ENCODE data around the gene DOCK1.
"Not testable (repeated sequence)": the region's sequence is repeated elsewhere in the genome, so short reads cannot be mapped to it uniquely, and the experiment has no call there.

Gene DOCK1

GRCh38 chr10:126895214-126895781 is 9.9 kb upstream of the DOCK1 start:
- H3F3A ChIP-seq (ENCODE audit: low read depth): no peaks in the 10 kb centered on the region
- H3K4me3 ChIP-seq (ENCODE audit: low read length, poor library complexity, severe bottlenecking): no peak overlapping the region
- H4K20me1 ChIP-seq (ENCODE audit: insufficient read depth, low read length, poor library complexity, severe bottlenecking): no peaks in the 10 kb centered on the region
- TF ChIP-seq EZH2phosphoT487 (IDR thresholded peaks at IDR 0.05; ENCODE audit: borderline replicate concordance) (no peak), CTCF (conservative IDR thresholded peaks at IDR 0.05; ENCODE audit: low read length) (no peak)
- H3K9ac ChIP-seq (ENCODE audit: low read depth, low read length, poor library complexity, severe bottlenecking): no peak overlapping the region
- H2AFZ ChIP-seq (ENCODE audit: low read length): no peak overlapping the region
- H3K79me2 ChIP-seq (ENCODE audit: insufficient read depth, low read length): no peaks in the 10 kb centered on the region
- H3K36me3 ChIP-seq (ENCODE audit: insufficient read depth, low read length): no peaks in the 10 kb centered on the region
- H3K4me1 ChIP-seq (ENCODE audit: insufficient read depth, low read length, poor library complexity, severe bottlenecking): no peaks in the 10 kb centered on the region
- H3K4me2 ChIP-seq (ENCODE audit: low read depth, low read length, poor library complexity, severe bottlenecking): no peak overlapping the region
- H3K9me2 ChIP-seq (replicated peaks; ENCODE audit: low read depth, low read length): no peaks in the 10 kb centered on the region
- H3K9me3 ChIP-seq (ENCODE audit: insufficient read depth, low read depth, low read length): peaks cover 15% of the 10 kb centered on the region; the same call in 1 of the 2 replicates
- H3K27me3 ChIP-seq (ENCODE audit: insufficient read depth, low read length, poor library complexity, severe bottlenecking): no peaks in the 10 kb centered on the region

GRCh38 chr10:126898460-126898859 is 6.8 kb upstream of the DOCK1 start:
- Histone ChIP-seq H3K4me2 (ENCODE audit: low read depth, low read length, poor library complexity, severe bottlenecking) (no peak overlapping the region), H3F3A (ENCODE audit: low read depth) (no peaks in the 10 kb centered on the region), H3K4me1 (ENCODE audit: insufficient read depth, low read length, poor library complexity, severe bottlenecking) (no peaks in the 10 kb centered on the region), H2AFZ (ENCODE audit: low read length) (no peak overlapping the region), H3K79me2 (ENCODE audit: insufficient read depth, low read length) (no peaks in the 10 kb centered on the region), H3K36me3 (ENCODE audit: insufficient read depth, low read length) (no peaks in the 10 kb centered on the region), H3K9ac (ENCODE audit: low read depth, low read length, poor library complexity, severe bottlenecking) (no peak overlapping the region), H4K20me1 (ENCODE audit: insufficient read depth, low read length, poor library complexity, severe bottlenecking) (no peaks in the 10 kb centered on the region), H3K9me2 (replicated peaks; ENCODE audit: low read depth, low read length) (no peaks in the 10 kb centered on the region), H3K9me3 (ENCODE audit: insufficient read depth, low read depth, low read length) (peaks cover 15% of the 10 kb centered on the region; the same call in 1 of the 2 replicates), H3K27me3 (ENCODE audit: insufficient read depth, low read length, poor library complexity, severe bottlenecking) (no peaks in the 10 kb centered on the region), H3K4me3 (ENCODE audit: low read length, poor library complexity, severe bottlenecking) (no peak overlapping the region)
- TF ChIP-seq CTCF (conservative IDR thresholded peaks at IDR 0.05; ENCODE audit: low read length) (no peak), EZH2phosphoT487 (IDR thresholded peaks at IDR 0.05; ENCODE audit: borderline replicate concordance) (no peak)

- H3K79me2 ChIP-seq (ENCODE audit: insufficient read depth, low read length): not testable (repeated sequence)
Observed at GRCh38 chr10:126899529-126899928, 5.7 kb upstream of the DOCK1 start.

GRCh38 chr10:126902157-126902556 is 3.1 kb upstream of the DOCK1 start:
- Histone ChIP-seq H3K4me3 (ENCODE audit: low read length, poor library complexity, severe bottlenecking) (no peak overlapping the region), H3F3A (ENCODE audit: low read depth) (no peaks in the 10 kb centered on the region), H3K36me3 (ENCODE audit: insufficient read depth, low read length) (no peaks in the 10 kb centered on the region), H4K20me1 (ENCODE audit: insufficient read depth, low read length, poor library complexity, severe bottlenecking) (no peaks in the 10 kb centered on the region), H3K27me3 (ENCODE audit: insufficient read depth, low read length, poor library complexity, severe bottlenecking) (no peaks in the 10 kb centered on the region), H3K4me1 (ENCODE audit: insufficient read depth, low read length, poor library complexity, severe bottlenecking) (no peaks in the 10 kb centered on the region), H3K9me2 (replicated peaks; ENCODE audit: low read depth, low read length) (no peaks in the 10 kb centered on the region), H3K9ac (ENCODE audit: low read depth, low read length, poor library complexity, severe bottlenecking) (no peak overlapping the region), H3K79me2 (ENCODE audit: insufficient read depth, low read length) (no peaks in the 10 kb centered on the region), H3K9me3 (ENCODE audit: insufficient read depth, low read depth, low read length) (peaks cover 5% of the 10 kb centered on the region; the same call in 1 of the 2 replicates), H2AFZ (ENCODE audit: low read length) (no peak overlapping the region), H3K4me2 (ENCODE audit: low read depth, low read length, poor library complexity, severe bottlenecking) (no peak overlapping the region)
- TF ChIP-seq EZH2phosphoT487 (IDR thresholded peaks at IDR 0.05; ENCODE audit: borderline replicate concordance): no peak
- TF ChIP-seq CTCF (conservative IDR thresholded peaks at IDR 0.05; ENCODE audit: low read length): no peak

More at GRCh38 chr10:126899529-126899928, 5.7 kb upstream of the DOCK1 start:
- H3K36me3 ChIP-seq (ENCODE audit: insufficient read depth, low read length); H3K4me3 ChIP-seq (ENCODE audit: low read length, poor library complexity, severe bottlenecking); H4K20me1 ChIP-seq (ENCODE audit: insufficient read depth, low read length, poor library complexity, severe bottlenecking); H3K4me2 ChIP-seq (ENCODE audit: low read depth, low read length, poor library complexity, severe bottlenecking); H3K9me2 ChIP-seq (replicated peaks; ENCODE audit: low read depth, low read length); H3F3A ChIP-seq (ENCODE audit: low read depth); H2AFZ ChIP-seq (ENCODE audit: low read length); H3K4me1 ChIP-seq (ENCODE audit: insufficient read depth, low read length, poor library complexity, severe bottlenecking); H3K9ac ChIP-seq (ENCODE audit: low read depth, low read length, poor library complexity, severe bottlenecking); H3K27me3 ChIP-seq (ENCODE audit: insufficient read depth, low read length, poor library complexity, severe bottlenecking): not testable (repeated sequence)
- H3K9me3 ChIP-seq (ENCODE audit: insufficient read depth, low read depth, low read length): peaks cover 15% of the 10 kb centered on the region; the same call in 1 of the 2 replicates
